B cell (primary cell): ENCODE data around the gene TRIM27.

ENCODE experiments used
- CTCF ChIP-seq: fragments of 200-600 bp; IDR thresholded peaks from one replicate; pipeline ENCODE4 v1.8.0; 2022; ENCODE audit warnings: antibody characterized with exemption, mild to moderate bottlenecking
- EZH2 ChIP-seq: IDR thresholded peaks from 2 replicates; pipeline ENCODE4 v1.6.1; 2012; ENCODE audit warnings: borderline replicate concordance, low read depth, mild to moderate bottlenecking, moderate library complexity, low read length; ENCODE audit not compliant: insufficient read depth, poor library complexity, severe bottlenecking

GRCh38 chr6:28947831-28948270 lies 24.1 kb upstream of the TRIM27 start:
- no peak for TF ChIP-seq CTCF
- no peak for TF ChIP-seq EZH2
